GM21515 (cell line): ENCODE results near the gene KCNF1.
"Not testable (repeated sequence)": the region's sequence is repeated elsewhere in the genome, so short reads cannot be mapped to it uniquely, and the experiment has no call there.

ENCODE experiments used
- ATAC-seq: cut with Tn5 transposase; IDR thresholded peaks from one replicate; pipeline ENCODE4 v1.9.1; 2021; ENCODE audit not compliant: unreplicated experiment

KCNF1 gene

DNA sequence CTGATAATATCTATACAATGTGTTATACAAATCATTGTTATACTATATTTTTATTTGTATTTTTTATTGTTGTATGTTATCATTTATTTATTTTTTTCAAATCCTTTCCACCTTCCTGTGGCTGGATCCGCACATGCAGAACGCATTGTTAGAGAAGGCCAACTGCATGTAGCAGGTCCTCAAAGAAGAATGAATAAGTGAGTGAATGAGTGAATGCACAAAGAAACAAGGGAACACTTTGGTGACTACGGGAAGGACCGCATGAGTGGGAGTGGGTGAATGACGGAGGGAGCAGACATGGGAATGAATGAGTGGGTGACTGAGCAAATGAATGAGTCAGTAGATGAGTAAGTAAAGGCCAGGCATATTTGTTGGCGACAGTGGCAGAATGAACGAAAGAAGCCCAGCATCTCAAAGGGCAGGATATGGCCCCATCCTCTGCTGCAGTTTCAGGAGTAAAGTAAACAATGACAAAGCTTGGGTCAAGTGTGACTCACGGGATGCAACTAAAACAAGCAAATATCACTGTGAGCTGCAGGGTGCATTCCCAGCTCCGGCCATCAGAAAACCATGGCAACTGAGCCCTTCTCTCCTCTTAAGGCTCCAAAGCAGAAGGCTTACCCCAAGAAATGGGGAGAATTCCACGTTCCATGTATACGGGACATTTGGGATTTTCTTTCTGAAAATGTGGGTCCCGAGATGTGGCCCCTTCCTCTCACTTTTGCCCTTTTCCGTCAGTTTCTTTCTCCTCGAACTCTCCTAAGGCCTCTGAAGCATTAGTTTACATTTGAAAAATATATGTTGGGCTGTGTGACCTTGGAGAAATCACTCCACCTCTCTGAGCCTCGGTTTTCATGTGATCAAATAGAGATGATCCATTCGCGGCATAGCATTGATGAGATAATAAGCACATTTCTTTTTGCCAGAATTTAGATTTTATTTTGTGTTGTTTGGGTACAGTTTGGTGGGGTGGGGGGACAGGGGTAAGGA lies 24.5 kb downstream of the KCNF1 start:
- ATAC-seq = no peak

DNA sequence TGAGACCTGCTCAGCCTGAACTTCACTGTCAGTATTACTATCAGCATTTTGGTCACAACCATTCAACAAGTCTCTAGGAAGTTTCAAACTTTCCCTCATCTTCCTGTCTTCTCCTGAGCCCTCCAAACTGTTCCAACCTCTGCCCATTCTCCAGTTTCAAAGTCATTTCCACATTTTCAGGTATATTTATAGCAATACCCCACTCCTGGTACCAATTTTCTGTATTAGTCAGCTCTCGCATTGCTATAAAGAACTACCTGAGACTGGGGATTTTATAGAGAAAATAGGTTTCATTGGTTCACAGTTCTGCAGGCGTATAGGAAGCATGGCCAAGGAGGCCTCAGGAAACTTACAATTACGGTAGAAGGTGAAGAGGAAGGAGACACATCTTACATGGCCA lies 27.3 kb downstream of the KCNF1 start:
- no peak for ATAC-seq

DNA sequence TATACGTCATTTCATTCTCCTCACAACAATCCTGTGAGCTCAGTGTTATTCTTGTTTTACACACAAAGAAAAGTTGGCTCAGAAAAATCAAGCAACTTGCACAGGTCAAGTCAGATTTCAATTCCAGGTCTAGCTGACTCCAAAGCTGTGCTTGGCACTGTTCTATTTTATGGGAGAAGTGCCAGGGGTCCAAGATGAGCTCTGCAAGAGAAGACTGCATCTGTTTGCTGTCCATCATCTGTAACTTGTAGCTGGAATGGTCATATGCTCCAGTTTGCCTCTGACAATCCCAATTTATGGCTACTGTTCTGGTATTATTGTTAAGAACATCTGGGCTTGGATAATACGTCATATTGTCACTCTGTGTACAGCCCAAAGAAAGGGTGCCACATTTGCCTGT lies 28.9 kb downstream of the KCNF1 start:
- ATAC-seq = no peak

DNA sequence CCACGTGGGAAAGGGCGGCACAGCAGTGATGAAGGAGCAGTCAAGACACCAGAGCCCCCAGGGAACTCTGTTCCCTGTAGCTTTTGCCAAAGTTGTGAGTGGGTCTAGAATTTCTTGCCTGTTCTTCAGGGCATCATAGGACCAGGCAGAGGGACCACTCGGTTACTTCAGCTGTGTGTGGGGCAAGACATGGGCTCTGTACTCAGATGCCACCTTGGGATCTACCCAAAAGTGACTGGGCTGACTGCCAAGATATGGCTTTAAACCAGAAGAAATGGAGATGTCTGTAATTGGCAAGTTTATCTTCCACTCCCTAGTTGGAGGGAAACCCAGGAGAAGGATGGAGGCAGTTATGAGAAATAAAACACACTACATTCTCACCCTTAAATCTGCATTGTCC lies 29.6 kb downstream of the KCNF1 start:
- ATAC-seq = no peak

DNA sequence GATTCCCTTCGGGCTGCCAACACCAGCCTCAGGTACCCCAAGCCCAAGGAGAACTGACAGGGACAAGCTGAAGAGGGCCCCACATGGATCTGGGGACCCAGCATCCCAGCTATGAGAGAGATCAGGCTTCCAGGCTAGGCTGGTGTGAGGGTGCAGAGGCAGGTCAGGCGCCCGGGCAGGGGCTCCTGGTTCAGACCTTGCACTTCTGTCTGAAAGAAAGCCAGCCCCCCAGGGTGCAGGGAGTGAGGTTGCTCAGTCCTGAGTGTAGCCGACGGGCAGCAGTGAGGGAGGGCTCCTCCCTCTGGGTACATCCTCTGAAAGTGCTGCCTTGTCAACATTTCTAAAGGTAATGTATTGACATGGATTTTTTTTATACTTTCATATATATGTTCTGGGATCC lies 33.1 kb downstream of the KCNF1 start:
- ATAC-seq = no peak

DNA sequence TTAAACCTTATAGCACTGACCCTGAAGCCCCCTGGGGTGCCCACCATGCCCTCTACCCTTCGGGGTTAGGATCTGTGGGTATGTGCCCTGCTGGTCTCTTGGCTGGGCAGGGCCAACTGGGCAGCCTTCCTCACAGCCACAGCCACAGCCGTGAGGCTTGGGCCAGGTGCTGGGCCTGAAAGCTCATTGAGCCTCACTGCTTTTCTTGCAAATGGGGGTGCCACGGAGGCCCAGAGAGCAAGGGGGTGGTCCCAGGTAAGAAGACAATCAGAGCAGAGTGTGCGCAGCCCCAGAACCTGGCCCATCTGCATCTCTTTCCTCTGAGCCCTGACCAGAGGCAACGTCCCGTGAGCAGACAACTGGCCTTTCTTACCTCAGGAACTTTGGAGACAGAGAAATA lies 34.7 kb downstream of the KCNF1 start:
- no peak for ATAC-seq

DNA sequence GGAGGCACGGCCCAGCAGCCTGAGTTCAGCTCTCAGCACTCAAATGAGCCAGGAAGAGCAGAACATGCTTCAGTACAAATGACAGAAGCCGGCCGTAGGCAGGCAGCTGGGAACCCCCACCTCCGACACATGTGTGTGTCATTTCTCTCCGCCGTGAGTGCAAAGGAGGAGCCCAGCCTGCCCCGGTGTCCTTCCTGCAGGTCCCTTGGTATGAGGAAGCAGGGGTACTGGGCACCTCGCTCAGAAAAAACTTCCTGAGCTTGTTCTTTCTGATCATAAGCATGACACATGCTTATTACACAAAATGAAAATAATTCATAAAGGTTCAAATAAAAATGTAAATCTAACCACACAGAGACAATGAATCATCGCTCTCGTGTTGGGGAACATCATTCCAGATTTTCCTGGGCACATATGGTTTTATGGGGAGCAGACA lies 35.3 kb downstream of the KCNF1 start:
- ATAC-seq = no peak

DNA sequence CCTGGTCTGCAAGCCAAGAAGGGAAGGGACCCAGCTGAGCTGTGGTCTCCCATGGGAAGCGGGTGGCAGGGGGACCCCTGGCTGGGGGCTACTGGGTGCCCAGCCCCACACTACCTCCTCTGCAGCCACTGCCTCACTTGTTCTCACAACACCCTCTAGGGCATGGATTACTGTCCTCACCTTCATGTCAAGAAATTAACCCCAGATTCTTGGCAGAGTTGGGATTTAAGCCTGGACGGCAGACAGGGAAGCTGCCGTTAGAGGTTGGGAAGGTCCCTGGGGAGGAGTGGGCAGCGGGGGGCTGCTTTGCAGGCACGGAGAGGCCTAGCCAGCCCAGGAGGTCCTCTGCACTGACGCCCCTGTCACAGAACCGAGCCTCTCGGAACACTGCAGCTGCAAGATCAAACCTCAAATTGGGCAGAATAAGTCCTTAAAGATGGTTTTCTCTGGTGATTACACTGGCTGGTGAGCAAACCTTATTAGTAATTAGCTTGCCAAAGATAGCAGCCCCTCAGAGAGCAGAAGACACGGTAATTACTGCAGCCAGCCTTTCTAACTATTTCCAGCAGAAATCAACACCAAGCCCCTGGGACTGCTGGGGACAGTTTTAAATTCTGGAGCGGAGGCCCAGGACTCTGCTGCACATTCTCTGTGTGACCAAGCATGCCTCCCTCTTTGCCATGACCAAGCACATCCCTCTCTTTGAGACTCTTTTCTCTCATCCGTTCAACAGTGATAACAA lies 35.9 kb downstream of the KCNF1 start:
- no peak for ATAC-seq

DNA sequence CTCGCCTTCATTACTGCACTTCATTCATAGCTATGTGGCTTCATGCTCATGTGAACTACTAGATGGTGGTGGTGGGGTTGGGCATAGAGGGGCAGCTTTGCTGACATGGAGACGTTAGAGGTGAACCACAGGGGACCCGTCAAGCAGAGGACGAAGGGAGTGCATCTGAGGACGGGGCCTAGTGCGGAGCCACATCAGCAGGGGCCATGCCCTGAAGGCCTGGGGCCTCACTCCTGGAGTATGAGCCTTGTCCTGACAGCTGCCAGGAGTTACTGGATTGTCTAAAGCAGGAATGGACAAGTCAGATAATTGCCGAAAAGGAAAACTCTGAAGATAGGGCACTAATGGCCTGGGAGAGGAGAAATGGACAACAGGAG lies 36.4 kb downstream of the KCNF1 start:
- ATAC-seq = no peak

DNA sequence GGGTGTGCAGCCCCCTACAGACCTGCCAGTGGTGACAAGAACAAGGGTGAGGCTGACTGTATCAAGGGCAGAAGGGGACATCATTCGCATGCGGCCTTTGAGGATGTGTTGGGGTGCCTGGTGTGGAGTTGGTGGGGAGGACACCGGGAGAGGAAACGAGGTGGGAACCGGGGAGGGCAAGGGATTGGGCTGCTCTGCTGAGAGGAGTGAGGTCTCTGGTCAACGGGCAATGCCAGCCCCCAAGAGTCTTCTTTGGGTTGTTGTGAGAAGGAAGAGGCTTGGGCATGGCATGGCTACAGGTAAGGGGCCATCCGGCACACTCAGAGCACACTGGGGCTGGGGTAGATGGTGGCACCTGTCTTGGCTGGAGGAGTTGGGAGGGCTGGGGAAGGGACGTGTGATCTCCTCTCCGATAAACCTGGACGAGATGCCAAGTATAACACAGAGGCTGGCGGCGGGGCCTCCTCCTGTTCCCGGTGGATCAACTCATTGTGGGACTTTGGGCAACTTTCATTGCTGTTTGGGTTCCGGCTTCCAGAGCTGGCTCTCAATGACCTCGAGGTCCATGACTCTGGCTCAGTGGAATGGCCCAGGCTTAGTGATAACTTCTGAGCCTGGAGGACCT lies 37.0 kb downstream of the KCNF1 start:
- ATAC-seq = no peak

DNA sequence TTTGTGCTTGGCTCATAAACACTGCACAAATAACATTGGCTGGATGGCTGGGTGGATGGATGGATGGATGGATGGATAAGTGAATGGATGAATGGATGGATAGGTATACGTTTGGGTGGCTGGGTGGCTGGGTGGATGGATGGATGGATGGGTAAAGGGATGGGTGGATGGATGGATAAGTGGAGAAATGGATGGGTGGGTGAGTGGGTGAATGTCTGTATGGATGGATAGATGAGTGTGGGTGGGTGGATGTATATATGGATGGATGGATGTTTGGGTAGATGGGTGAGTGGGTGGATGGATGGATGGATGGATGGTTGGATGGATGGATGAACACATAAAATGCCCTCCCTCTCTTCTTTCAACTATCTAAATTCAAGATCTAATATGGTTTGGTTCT lies 38.1 kb downstream of the KCNF1 start:
- ATAC-seq = no peak

DNA sequence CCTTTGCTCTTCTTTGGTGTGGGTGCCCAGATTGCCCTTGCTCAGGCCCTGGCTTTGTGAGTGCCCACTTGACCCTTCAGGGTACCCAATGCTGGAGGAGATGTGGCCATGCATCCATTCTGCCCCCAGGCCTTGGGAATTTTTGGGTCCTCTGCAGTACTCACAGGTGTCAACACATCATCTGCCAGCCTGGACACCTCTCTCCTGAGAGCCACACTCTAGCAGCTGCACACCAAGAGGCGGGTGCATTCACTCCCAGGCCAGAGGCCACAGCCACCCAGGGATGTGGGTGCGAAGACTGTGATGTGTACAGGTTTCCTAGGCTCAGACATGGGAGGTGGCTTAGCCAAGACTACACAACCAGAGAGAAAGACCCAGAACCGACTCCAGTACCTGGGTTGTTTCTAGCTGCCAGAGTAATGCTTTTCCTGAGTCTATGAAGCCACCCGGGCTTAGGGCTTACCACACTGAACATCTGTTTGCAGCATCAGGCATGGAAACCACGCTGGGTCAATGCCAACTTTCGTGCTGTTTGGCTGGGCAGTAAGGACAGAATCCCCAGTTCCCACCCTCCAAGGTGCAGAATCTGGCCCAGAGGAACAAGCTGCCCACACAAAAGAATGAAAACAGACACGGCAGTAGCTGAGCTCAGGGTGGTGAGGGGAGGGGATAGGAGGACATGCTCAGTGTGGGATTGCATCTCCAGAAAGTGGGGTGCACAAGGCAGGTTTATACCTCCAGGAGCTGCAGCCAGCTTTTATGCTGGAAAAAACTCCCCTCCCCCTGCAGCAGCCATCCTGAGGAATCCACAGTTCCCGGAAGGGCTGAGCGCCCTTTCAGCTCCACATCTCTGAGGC lies 40.1 kb downstream of the KCNF1 start:
- ATAC-seq = no peak

DNA sequence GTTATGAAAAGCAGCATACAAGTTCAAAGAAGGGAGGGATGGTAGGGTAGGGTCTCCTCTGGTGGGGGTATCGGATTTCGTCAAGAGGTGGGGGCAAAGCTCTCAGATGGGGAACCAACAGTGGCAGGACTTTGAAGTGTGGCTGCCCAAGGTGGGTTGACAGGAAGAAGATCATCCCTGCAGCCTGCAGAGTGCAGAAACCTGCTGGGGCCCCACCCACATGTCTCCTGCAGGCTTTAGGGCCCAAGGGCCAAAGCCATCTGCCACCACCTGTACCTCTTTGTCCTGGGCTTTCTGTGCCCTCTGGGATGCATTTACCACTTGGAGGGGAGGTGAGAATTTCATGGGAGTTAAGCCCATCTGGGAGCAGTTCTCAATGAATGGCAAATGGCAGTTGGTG lies 42.7 kb downstream of the KCNF1 start:
- ATAC-seq = no peak

DNA sequence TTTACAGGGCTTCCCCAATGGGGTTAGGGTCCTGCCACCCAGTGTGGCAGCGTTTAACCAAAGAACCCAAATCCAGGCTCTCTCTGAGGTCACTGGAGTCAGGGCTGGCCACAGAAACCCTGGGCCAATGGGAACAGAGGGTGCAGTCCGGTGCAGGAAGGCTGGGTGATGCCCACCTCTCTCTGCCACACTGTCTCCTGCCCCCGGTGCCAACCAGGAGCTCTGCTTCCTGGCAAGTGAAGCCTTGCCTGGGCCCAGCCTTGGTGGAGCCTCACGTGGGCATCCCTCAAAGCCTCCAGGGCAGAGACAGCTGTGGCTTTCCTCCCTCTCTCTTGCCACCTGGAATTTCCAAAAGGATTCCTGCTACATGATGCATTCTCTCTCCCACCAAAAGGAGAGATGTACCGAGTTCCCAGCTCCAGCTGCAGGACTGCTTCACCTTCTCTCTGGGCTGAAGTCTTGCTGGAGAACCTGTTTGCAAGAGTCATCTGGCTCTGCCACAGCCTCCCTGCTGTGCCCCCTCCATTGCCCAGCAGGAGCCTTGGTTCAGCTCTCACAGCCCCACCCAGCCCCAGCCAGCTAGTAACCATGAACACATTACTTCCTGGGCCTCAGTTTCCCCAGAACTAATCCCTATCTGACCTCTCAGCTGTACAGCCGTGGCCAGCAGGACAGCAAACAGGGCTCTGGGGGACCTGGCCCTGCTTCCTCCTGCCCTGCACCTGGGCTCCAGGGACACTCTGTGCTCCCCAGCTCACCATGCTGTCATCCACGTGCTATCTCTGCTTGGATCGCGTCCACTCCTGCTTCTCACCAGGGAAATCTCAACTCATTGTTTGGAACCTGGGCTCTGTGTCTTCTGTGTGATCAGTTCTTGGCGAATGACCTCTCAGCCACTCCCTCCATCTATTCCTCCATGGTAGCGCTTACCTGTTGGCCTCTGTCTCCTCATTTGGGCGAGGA lies 43.4 kb downstream of the KCNF1 start:
- no peak for ATAC-seq

DNA sequence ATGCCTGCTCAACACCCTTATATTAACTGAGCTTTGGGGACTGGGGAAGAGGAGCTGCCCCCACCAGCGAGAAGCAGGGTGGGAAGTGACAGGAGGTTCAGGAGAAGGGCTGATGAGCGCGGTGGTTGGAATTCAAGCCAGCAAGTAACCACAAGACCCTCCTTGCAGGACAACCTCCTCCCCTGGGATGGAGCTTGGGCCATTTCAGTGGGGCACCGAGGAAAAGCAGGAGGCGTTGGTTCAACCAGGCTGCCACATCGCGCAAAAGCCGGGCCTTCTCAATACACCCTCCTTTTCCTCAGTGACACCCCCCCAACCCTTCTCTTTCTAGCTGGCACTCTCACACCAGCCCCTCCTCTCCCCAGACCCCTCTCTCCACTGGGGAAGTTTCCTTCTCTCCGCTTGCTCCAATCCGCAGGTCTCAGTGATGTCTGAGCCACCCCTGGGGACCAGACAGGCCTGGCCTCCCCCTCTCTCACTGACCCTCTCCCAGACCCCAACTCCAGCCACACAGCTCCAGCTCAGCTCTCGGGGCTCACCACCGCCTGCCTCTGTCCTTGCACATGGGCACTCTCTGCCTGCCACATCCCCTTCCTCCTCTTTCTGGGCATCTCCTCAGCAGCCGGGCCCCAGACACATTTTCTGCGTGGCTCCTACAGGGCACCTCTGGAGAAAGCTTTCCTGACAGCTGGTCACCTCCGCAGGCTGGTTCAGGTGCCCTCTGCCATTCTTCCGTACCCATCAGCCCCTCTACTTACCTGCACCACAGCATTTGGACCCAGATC lies 44.5 kb downstream of the KCNF1 start:
- no peak for ATAC-seq

DNA sequence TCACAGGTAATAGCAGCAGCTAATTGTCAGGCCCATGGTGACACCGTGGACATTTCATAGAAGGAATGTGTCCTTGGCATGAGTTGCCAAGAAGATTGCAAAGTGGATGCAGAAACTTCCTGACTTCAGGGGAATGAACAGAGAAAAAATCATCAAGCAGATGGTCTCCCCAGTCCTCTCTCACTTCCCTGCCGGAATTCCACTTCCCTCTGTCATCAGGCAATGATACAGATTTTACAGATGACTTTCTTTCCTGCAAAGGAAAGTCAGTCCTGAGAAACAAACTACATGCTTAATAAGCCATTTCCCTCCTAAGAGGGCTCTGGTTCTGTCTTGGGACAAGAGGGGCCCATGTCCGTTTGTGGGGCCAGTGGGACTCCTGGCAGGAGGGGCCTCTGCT lies 45.7 kb downstream of the KCNF1 start:
- ATAC-seq = no peak

DNA sequence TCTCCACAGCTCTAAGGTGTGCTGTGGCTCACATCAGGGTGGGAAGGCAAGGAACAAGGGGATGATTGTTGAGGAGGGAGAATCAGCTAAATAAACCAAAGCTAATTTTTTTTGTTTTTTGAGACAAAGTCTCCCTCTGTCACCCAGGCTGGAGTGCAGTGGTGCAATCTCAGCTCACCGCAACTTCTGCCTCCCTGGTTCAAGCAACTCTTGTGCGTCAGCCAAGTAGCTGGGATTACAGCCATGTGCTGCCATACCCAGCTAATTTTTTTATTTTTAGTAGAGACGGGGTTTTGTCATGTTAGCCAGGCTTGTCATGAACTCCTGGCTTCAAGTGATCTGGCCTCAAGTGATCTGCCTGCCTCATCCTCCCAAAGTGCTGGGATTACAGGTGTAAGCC lies 46.7 kb downstream of the KCNF1 start:
- not testable (repeated sequence) for ATAC-seq

DNA sequence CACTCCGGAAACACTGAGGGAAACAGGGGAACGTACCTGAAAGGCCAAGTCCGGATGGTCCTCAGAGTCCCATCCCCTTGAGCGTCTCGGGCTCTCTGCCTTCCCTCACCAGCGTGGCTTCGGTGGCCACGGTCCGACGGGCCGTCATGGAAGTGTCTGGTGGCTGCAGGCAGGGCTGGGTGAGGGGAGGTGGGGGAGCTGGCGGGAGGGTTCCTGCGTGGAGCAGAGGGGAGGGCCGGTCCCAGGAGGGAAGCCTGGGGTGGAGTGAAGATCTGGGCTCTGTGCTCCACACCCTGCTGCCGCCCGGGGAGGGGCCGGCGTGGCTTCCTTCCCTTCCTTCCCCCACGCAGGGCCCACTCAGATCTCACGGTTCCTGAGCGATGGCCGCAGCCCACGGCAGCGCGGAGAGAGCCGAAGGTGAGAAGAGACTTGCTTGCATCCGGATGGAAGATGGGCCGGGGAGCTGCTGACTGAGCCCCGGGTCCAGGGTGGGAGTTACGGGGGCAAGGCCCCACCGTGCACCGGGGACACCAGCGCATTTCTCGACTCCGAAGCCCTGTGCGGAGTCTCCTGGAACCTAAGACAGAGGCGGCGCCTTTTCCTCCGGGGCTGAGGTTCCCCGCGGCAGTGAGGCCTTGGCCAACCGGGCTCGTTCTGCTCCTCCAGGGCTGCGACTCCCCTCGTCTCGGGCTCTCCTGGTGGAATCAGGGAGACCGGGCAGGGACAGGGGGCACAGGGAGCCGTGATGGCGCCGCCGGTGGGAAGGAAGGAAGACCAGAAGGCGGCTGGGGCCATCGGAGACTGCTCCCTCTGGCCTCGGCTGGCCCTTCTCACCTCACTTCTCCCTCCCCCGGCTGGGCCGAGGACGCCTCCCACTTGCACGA lies 49.1 kb downstream of the KCNF1 start:
- no peak for ATAC-seq
